ENCODE results near the gene ABCC4.

Gene ABCC4

GRCh38 chr13:94987869-94988268 lies 313.4 kb downstream of the ABCC4 start:
- no peak for DNase-seq

- no peak for DNase-seq
These were observed 314.2 kb downstream of the ABCC4 start for GRCh38 chr13:94987081-94987480.

GRCh38 chr13:94984958-94985357 lies 316.3 kb downstream of the ABCC4 start:
- no peak for DNase-seq

GRCh38 chr13:94978516-94978915 lies 322.7 kb downstream of the ABCC4 start:
- DNase-seq, result no peak

- no peak for DNase-seq
These were observed 327.0 kb downstream of the ABCC4 start for GRCh38 chr13:94974015-94974951.

GRCh38 chr13:94972262-94972661 lies 329.0 kb downstream of the ABCC4 start:
- no peak for DNase-seq
